IMR-90 (cell line): ENCODE data around the gene FBXW8. TPM values are rescaled to one million over a fixed set of nuclear protein-coding genes. Genes with fewer than 3 reads are reported as not detected.
"Not testable (repeated sequence)": the region's sequence is repeated elsewhere in the genome, so short reads cannot be mapped to it uniquely, and the experiment has no call there.

Experiments
- ATAC-seq: fragments of 200-7000 bp; cut with Tn5 transposase; 2 replicates; pipeline ENCODE4 v1.9.1; 2020; ENCODE audit warnings: low read depth, mild to moderate bottlenecking, moderate library complexity
- BruUV-seq: library from RNA; stranded (reverse); fragments of 400-500 nt; replicated peaks from 2 replicates; lab custom pipeline; 2021; lab: Mats Ljungman, UMichigan
- CTCF ChIA-PET: fragments of 300-600 bp; formaldehyde crosslinking; extraction: SDS; loops from one replicate; lab custom pipeline; 2021; ENCODE audit warnings: antibody characterized with exemption; lab: Yijun Ruan, JAX
- POLR2A ChIA-PET: fragments of 300-600 bp; sonication (Branson Sonifier 250); formaldehyde crosslinking; loops from one replicate; lab custom pipeline; 2022; ENCODE audit warnings: antibody characterized with exemption; ENCODE audit not compliant: unreplicated experiment; lab: Charles Lee
- DNase-seq: peaks from one replicate; pipeline ENCODE4 v3.0.0; 2013
- H2AFZ ChIP-seq: replicated peaks from 2 replicates; pipeline ENCODE3; 2013; ENCODE audit warnings: low read length, mild to moderate bottlenecking; ENCODE audit not compliant: poor library complexity
- H2AK5ac ChIP-seq: 2 replicates; pipeline ENCODE4 v1.6.1; 2013; ENCODE audit warnings: low read depth, low read length, inconsistent platforms
- H2AK9ac ChIP-seq: replicated peaks from 2 replicates; pipeline ENCODE3; 2013; ENCODE audit warnings: mild to moderate bottlenecking, low read depth, low read length, moderate library complexity; ENCODE audit not compliant: poor library complexity
- H2BK120ac ChIP-seq: 2 replicates; pipeline ENCODE4 v1.6.1; 2013; ENCODE audit warnings: low read depth, low read length, inconsistent platforms
- H2BK15ac ChIP-seq: 3 replicates; pipeline ENCODE4 v1.6.1; 2013; ENCODE audit warnings: low read depth, low read length, inconsistent platforms
- H2BK20ac ChIP-seq: 2 replicates; pipeline ENCODE4 v1.6.1; 2013; ENCODE audit warnings: low read depth, mild to moderate bottlenecking, inconsistent platforms, low read length, moderate library complexity
- H2BK5ac ChIP-seq: 2 replicates; pipeline ENCODE4 v1.6.1; 2013; ENCODE audit warnings: mild to moderate bottlenecking, low read depth, low read length, inconsistent platforms; ENCODE audit not compliant: poor library complexity, severe bottlenecking
- H3K14ac ChIP-seq: replicated peaks from 2 replicates; pipeline ENCODE4 v1.6.1; 2013; ENCODE audit warnings: low read depth, low read length, inconsistent platforms
- H3K18ac ChIP-seq: 2 replicates; pipeline ENCODE4 v1.6.1; 2013; ENCODE audit warnings: low read depth, low read length, control low read depth
- H3K23ac ChIP-seq: 2 replicates; pipeline ENCODE4 v1.6.1; 2013; ENCODE audit warnings: low read depth, low read length, inconsistent platforms
- H3K27ac ChIP-seq: 2 replicates; pipeline ENCODE4 v1.5.1; 2013; ENCODE audit warnings: mild to moderate bottlenecking, control low read depth, low read length; ENCODE audit not compliant: insufficient read depth
- H3K27me3 ChIP-seq: 2 replicates; pipeline ENCODE4 v1.6.1; 2013; ENCODE audit warnings: low read length; ENCODE audit not compliant: control insufficient read depth, insufficient read depth
- H3K36me3 ChIP-seq: 2 replicates; pipeline ENCODE4 v1.6.1; 2013; ENCODE audit warnings: low read length, mixed read lengths; ENCODE audit not compliant: control insufficient read depth, insufficient read depth
- H3K4ac ChIP-seq: 2 replicates; pipeline ENCODE4 v1.6.1; 2013; ENCODE audit warnings: low read depth, low read length, inconsistent platforms
- H3K4me1 ChIP-seq: 2 replicates; pipeline ENCODE4 v1.6.1; 2013; ENCODE audit warnings: low read length, mixed read lengths; ENCODE audit not compliant: control insufficient read depth, insufficient read depth
- H3K4me2 ChIP-seq: 2 replicates; pipeline ENCODE4 v1.6.1; 2013; ENCODE audit warnings: low read depth, mild to moderate bottlenecking, control low read depth, low read length, moderate library complexity
- H3K4me3 ChIP-seq: 2 replicates; pipeline ENCODE4 v1.5.1; 2013; ENCODE audit warnings: low read depth, mild to moderate bottlenecking, control low read depth, low read length, moderate library complexity; ENCODE audit not compliant: insufficient read depth
- H3K56ac ChIP-seq: 2 replicates; pipeline ENCODE4 v1.6.1; 2013; ENCODE audit warnings: low read length, inconsistent platforms; ENCODE audit not compliant: insufficient read depth; ENCODE audit errors: extremely low read depth
- H3K79me1 ChIP-seq, 2 experiments: 2 replicates each; pipeline ENCODE4 v1.6.1; 2013; ENCODE audit warnings: low read length in 2 of 2, inconsistent platforms in 1 of 2, low read depth in 1 of 2
- H3K9ac ChIP-seq: 2 replicates; pipeline ENCODE4 v1.6.1; 2013; ENCODE audit warnings: low read depth, low read length, control low read depth
- H3K9me1 ChIP-seq: 2 replicates; pipeline ENCODE4 v1.6.1; 2013; ENCODE audit warnings: low read length, inconsistent platforms; ENCODE audit not compliant: insufficient read depth
- H3K9me3 ChIP-seq: 2 replicates; pipeline ENCODE4 v1.6.1; 2013; ENCODE audit warnings: low read length; ENCODE audit not compliant: control insufficient read depth, insufficient read depth
- H4K20me1 ChIP-seq: 2 replicates; pipeline ENCODE4 v1.6.1; 2013; ENCODE audit warnings: low read length, inconsistent platforms; ENCODE audit not compliant: insufficient read depth
- H4K5ac ChIP-seq: 2 replicates; pipeline ENCODE4 v1.6.1; 2013; ENCODE audit warnings: mild to moderate bottlenecking, low read depth, low read length, control low read depth
- H4K8ac ChIP-seq, 2 experiments: 2 replicates each; pipeline ENCODE4 v1.6.1; 2013; ENCODE audit warnings: low read depth in 2 of 2, low read length in 2 of 2, control low read depth in 1 of 2, inconsistent platforms in 1 of 2
- H4K91ac ChIP-seq: 2 replicates; pipeline ENCODE4 v1.6.1; 2013; ENCODE audit warnings: low read depth, low read length, inconsistent platforms; ENCODE audit not compliant: insufficient read depth
- CTCF ChIP-seq: conservative IDR thresholded peaks from 2 replicates; pipeline ENCODE4 v1.5.1; 2012; ENCODE audit warnings: mild to moderate bottlenecking, low read depth, low read length, improper control_type of control experiment
- MAFK ChIP-seq: IDR thresholded peaks from 2 replicates; pipeline ENCODE4 v1.6.1; 2012; ENCODE audit warnings: low read depth, low read length, improper control_type of control experiment
- NFE2L2 ChIP-seq: fragments of 150-350 bp; IDR thresholded peaks from 2 replicates; pipeline ENCODE4 v1.6.1; 2016; ENCODE audit warnings: low read depth, mild to moderate bottlenecking, low read length
- WGBS, 2 experiments: methylation state at CpG; one replicate each; pipeline versions ENCODE4 v1.1.5 to v1.1.7; 2013; ENCODE audit warnings: missing lambda C conversion rate in 2 of 2; ENCODE audit not compliant: insufficient read length in 1 of 2; ENCODE audit errors: extremely low coverage in 2 of 2; 5-methylcytosine and 5-hydroxymethylcytosine counted together
- dilution Hi-C: fragments of 300-500 bp; cut with HindIII; formaldehyde crosslinking; loops from one replicate; pipeline ENCODE4 v1.14.3; 2018; ENCODE audit warnings: low sequenced_read_pairs; ENCODE audit not compliant: unreplicated experiment
- in situ Hi-C: fragments of 300-500 bp; cut with MboI; formaldehyde crosslinking; loops from 3 replicates; pipeline ENCODE4 v1.14.3; 2019; ENCODE audit warnings: low sequenced_read_pairs, inconsistent platforms, mixed read lengths
- intact Hi-C: fragments of 100-400 bp; cut with micrococcal nuclease; formaldehyde crosslinking; loops from 2 replicates; pipeline ENCODE4 v1.10.0; 2022
- polyA plus RNA-seq, 3 experiments: library from polyadenylated mRNA; depleted of rRNA; stranded (reverse); fragments of >200 nt; gene quantifications; 2 replicates each; pipeline ENCODE4 v1.2.3, GENCODE V29; 2012; ENCODE audit warnings: low replicate concordance in 1 of 3
- total RNA-seq: library from RNA; depleted of rRNA; stranded (reverse); fragments of >200 nt; gene quantifications from 2 replicates; pipeline ENCODE4 v1.2.3, GENCODE V29; 2012

Gene FBXW8
- total and polyA plus RNA-seq, 2 of the 4 experiments (the other 2 are of a cell fraction), result 20.3 to 25.8 TPM

- Histone ChIP-seq H3K4me3 (no peak overlapping the region), H3K4me1 (no peaks in the 10 kb centered on the region), H2AK5ac (no peak overlapping the region), H4K20me1 (no peaks in the 10 kb centered on the region), H4K5ac (no peak overlapping the region), H2AFZ (no peak overlapping the region), H3K56ac (no peak overlapping the region), H4K91ac (no peak overlapping the region), H3K27ac (no peak overlapping the region), H2BK5ac (no peak overlapping the region), H3K27me3 (peaks cover 32% of the 10 kb centered on the region; the same call in 1 of the 2 replicates), H2AK9ac (no peak overlapping the region), H3K79me1 (no peaks in the 10 kb centered on the region), H3K36me3 (no peaks in the 10 kb centered on the region), H3K9me3 (no peaks in the 10 kb centered on the region), H2BK15ac (no peak overlapping the region), H3K9me1 (0 out of 2 replicates have a peak, but pooled peaks cover under 1% of the 10 kb centered on the region), H3K9ac (no peak overlapping the region), H3K14ac (no peak overlapping the region), H3K4ac (no peak overlapping the region), H2BK120ac (no peak overlapping the region), H3K4me2 (no peak overlapping the region), H4K8ac (no peak overlapping the region), H3K18ac (no peak overlapping the region), H2BK20ac (no peak overlapping the region), H3K23ac (no peak overlapping the region)
- WGBS, 2 experiments, result 35% methylated on average over 4 of the region's 6 CpGs; no CpG with 5 or more reads in 1 of the 2 experiments
- ATAC-seq (no peak), DNase-seq (no peak)
- ChIA-PET CTCF (no interaction called here), POLR2A (no interaction called here)
- dilution Hi-C loops, result no loop called here
- BruUV-seq, result no TSS peak
- TF ChIP-seq CTCF (no peak), MAFK (no peak), NFE2L2 (no peak)
- in situ Hi-C loops, result no loop called here
- intact Hi-C loops, result no loop called here
Observed at GRCh38 chr12:117054279-117054678, 143.5 kb downstream of the FBXW8 start.

- H3K4me3 ChIP-seq, H2BK20ac ChIP-seq, H4K5ac ChIP-seq, H4K8ac ChIP-seq, H3K4me1 ChIP-seq, H3K9ac ChIP-seq, H3K23ac ChIP-seq, H3K9me1 ChIP-seq, BruUV-seq, H3K4ac ChIP-seq, H3K14ac ChIP-seq, CTCF ChIA-PET, H3K79me1 ChIP-seq, H2AK9ac ChIP-seq, H3K36me3 ChIP-seq, H3K4me2 ChIP-seq, H3K56ac ChIP-seq, H3K27ac ChIP-seq, H2BK120ac ChIP-seq, DNase-seq, H3K9me3 ChIP-seq, POLR2A ChIA-PET, H4K91ac ChIP-seq, dilution Hi-C loops, H4K20me1 ChIP-seq, H2BK15ac ChIP-seq, H3K18ac ChIP-seq, H2BK5ac ChIP-seq, intact Hi-C loops, H2AFZ ChIP-seq, H2AK5ac ChIP-seq, in situ Hi-C loops, ATAC-seq: not testable (repeated sequence)
- WGBS, 2 experiments, result no CpG with 5 or more reads among the region's 8 CpGs
- H3K27me3 ChIP-seq, result peaks cover 37% of the 10 kb centered on the region
Observed at GRCh38 chr12:117057626-117058025, 146.9 kb downstream of the FBXW8 start.
